ENCODE data around the gene SUPT3H. TPM values are rescaled to one million over a fixed set of nuclear protein-coding genes. Genes with fewer than 3 reads are reported as not detected.

Gene SUPT3H
- total and polyA plus RNA-seq, 2 donors = 5.5 to 11.9 TPM

DNA sequence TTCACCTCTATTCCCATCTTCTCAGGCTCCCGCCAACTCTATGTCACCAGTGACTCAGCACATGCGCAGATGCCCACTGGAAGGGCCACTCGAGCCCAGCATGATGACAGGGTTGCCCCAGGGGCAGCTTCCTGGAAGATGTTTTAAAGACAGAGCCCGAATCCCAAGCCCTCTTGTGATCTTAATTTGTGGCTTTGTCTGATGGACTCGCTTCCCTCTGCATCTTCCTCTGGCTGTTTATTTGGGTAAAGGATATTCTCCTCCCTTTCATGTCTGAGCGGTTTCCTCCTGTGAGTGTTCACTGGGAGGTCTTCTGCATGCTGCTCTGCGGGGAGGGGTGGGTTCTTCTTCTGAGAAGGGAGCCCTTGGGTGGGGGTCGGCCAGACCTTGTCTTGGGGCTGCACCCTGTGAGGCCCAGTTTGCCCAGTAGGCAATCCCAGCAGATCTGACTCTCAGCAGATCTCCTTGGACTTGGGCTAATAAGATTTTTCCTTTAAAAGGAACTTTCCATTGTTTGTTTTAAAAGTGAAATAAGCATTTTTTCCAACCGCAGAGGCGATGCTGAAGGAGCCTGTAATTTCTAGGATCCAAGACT is 589.2 kb downstream of the SUPT3H start:
- Histone ChIP-seq H3K4me3 (ENCODE audit: low read length in 2 of 2) (no peak overlapping the region), H3K4me1 (ENCODE audit: control insufficient read depth in 2 of 2, insufficient read depth in 2 of 2, low read length in 2 of 2) (peaks cover 0 to 7% of the 10 kb centered on the region in 2 donors), H3K27ac (ENCODE audit: low read depth in 1 of 2, low read length in 1 of 2) (no peak overlapping the region), H3K9me3 (ENCODE audit: control insufficient read depth in 2 of 2, insufficient read depth in 1 of 2, low read length in 1 of 2) (peaks cover 0 to 5% of the 10 kb centered on the region in 2 donors), H3K27me3 (ENCODE audit: control insufficient read depth in 2 of 2, insufficient read depth in 1 of 2, low read length in 1 of 2) (no peaks in the 10 kb centered on the region), H3K36me3 (ENCODE audit: control insufficient read depth in 2 of 2, insufficient read depth in 2 of 2, low read length in 1 of 2) (no peaks in the 10 kb centered on the region)
- no peak for DNase-seq (ENCODE audit: low read depth in 6 of 9, low spot score in 9 of 9)
- WGBS = 93% methylated on average over 10 of the region's 10 CpGs

DNA sequence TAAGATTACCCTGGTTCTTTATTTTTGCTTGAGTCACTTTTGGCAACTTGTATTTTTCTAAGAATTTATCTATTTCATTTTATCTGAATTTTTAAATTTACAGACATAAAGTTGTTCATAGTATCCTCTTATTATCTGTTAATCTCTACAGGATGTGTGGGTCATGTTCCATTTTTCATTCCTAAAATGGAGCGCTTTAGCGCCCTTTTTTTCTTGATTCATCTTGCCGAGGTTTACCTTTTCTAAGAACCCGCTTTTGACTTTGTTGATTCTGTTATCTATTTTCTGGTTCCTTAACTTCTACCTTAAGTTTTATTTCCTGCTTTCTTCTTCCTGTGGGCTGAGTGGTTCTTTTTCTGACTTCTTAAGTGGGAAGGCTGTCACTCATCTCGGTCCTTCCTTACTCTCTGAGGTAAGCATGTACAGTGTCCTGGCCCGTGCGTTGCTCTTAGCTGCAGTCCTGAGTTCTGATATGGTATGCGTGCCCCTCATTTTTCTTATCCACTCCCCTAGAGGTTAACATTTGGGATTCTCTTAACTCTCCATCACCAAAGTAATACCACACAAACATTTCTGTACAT is 590.4 kb downstream of the SUPT3H start:
- Histone ChIP-seq H3K27ac (ENCODE audit: low read depth in 1 of 2, low read length in 1 of 2) (no peak overlapping the region), H3K36me3 (ENCODE audit: control insufficient read depth in 2 of 2, insufficient read depth in 2 of 2, low read length in 1 of 2) (no peaks in the 10 kb centered on the region), H3K9me3 (ENCODE audit: control insufficient read depth in 2 of 2, insufficient read depth in 1 of 2, low read length in 1 of 2) (peaks cover 0 to 5% of the 10 kb centered on the region in 2 donors), H3K4me3 (ENCODE audit: low read length in 2 of 2) (no peak overlapping the region), H3K27me3 (ENCODE audit: control insufficient read depth in 2 of 2, insufficient read depth in 1 of 2, low read length in 1 of 2) (no peaks in the 10 kb centered on the region), H3K4me1 (ENCODE audit: control insufficient read depth in 2 of 2, insufficient read depth in 2 of 2, low read length in 2 of 2) (peaks cover 0 to 7% of the 10 kb centered on the region in 2 donors)
- 65% methylated on average over 8 of the region's 8 CpGs for WGBS
- DNase-seq (ENCODE audit: low read depth in 6 of 9, low spot score in 9 of 9) = peak in 3 of 9 donors; percentile 13 to 54 (median 23)

DNA sequence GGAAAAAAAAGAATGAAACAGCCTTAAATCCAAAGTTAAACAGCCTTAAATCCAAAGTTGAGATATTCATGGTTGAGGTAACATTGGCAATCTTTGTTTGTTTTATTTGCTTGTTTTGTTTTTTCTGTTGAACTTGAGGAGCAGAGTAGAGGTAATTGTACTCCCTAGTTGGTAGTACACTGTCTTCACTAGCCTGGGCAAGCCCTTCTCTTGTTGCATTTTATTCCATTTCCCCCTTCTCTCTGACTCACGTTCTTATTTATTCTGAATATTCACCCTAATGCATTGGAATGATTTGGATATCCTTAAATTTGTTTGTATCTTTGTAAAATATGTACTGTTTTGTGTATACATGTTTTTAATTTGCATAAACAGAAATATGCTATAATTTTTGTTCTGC is 592.6 kb downstream of the SUPT3H start:
- H3K9me3 ChIP-seq (ENCODE audit: control insufficient read depth in 2 of 2, insufficient read depth in 1 of 2, low read length in 1 of 2) = peaks cover 0 to 5% of the 10 kb centered on the region in 2 donors
- no peaks in the 10 kb centered on the region for H3K27me3 ChIP-seq (ENCODE audit: control insufficient read depth in 2 of 2, insufficient read depth in 1 of 2, low read length in 1 of 2)
- 87% methylated on average over 1 of the region's 1 CpG for WGBS
- peaks cover 0 to 7% of the 10 kb centered on the region in 2 donors for H3K4me1 ChIP-seq (ENCODE audit: control insufficient read depth in 2 of 2, insufficient read depth in 2 of 2, low read length in 2 of 2)
- DNase-seq (ENCODE audit: low read depth in 6 of 9, low spot score in 9 of 9) = no peak
- no peak overlapping the region for H3K4me3 ChIP-seq (ENCODE audit: low read length in 2 of 2)
- no peak overlapping the region for H3K27ac ChIP-seq (ENCODE audit: low read depth in 1 of 2, low read length in 1 of 2)
- H3K36me3 ChIP-seq (ENCODE audit: control insufficient read depth in 2 of 2, insufficient read depth in 2 of 2, low read length in 1 of 2) = no peaks in the 10 kb centered on the region

DNA sequence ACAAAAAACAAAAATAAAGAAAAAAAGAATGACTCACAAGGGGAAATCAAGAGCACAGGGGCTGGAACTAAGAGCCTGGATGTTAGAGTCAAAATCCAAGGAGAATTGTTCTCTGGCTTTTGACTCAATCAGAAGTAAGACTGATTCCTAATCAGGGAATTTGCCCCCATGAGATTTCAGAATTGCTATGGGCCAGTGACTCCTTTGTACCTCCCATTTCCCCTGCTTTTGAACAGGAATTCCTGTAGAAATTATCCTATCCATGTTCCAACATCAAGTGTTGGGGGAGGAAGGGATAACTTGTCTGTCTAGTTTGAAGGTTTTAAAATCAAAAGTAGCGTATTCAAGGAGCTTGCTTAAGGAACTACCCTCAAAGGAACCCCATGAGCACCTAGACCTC is 593.5 kb downstream of the SUPT3H start:
- DNase-seq (ENCODE audit: low read depth in 6 of 9, low spot score in 9 of 9) = no peak
- 100% methylated on average over 1 of the region's 1 CpG for WGBS
- no peaks in the 10 kb centered on the region for H3K36me3 ChIP-seq (ENCODE audit: control insufficient read depth in 2 of 2, insufficient read depth in 2 of 2, low read length in 1 of 2)
- no peaks in the 10 kb centered on the region for H3K27me3 ChIP-seq (ENCODE audit: control insufficient read depth in 2 of 2, insufficient read depth in 1 of 2, low read length in 1 of 2)
- H3K9me3 ChIP-seq (ENCODE audit: control insufficient read depth in 2 of 2, insufficient read depth in 1 of 2, low read length in 1 of 2) = peaks cover 0 to 5% of the 10 kb centered on the region in 2 donors
- H3K4me3 ChIP-seq (ENCODE audit: low read length in 2 of 2) = no peak overlapping the region
- H3K4me1 ChIP-seq (ENCODE audit: control insufficient read depth in 2 of 2, insufficient read depth in 2 of 2, low read length in 2 of 2) = peaks cover 0 to 7% of the 10 kb centered on the region in 2 donors
- no peak overlapping the region for H3K27ac ChIP-seq (ENCODE audit: low read depth in 1 of 2, low read length in 1 of 2)

DNA sequence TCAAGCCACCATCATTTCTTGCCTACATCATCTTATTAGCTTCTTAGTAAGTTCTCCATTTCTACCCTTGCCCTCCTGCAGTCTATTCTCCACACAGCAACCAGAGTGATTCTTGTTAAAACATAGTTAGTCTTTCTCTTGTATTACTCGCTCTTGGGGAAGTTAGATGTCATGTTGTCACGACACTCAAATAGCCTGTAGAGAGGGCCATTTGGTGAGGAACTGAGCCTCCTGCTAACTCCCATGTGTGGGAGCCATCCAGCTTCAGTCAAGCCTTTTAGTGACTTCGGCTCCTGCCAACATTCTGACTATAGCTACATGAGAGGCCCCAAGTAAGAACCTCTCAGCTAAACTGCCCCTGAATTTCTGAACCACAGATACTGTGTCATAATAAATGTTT is 594.8 kb downstream of the SUPT3H start:
- Histone ChIP-seq H3K36me3 (ENCODE audit: control insufficient read depth in 2 of 2, insufficient read depth in 2 of 2, low read length in 1 of 2) (no peaks in the 10 kb centered on the region), H3K4me3 (ENCODE audit: low read length in 2 of 2) (no peak overlapping the region), H3K9me3 (ENCODE audit: control insufficient read depth in 2 of 2, insufficient read depth in 1 of 2, low read length in 1 of 2) (peaks cover 0 to 1% of the 10 kb centered on the region in 2 donors), H3K27ac (ENCODE audit: low read depth in 1 of 2, low read length in 1 of 2) (no peak overlapping the region), H3K27me3 (ENCODE audit: control insufficient read depth in 2 of 2, insufficient read depth in 1 of 2, low read length in 1 of 2) (no peaks in the 10 kb centered on the region), H3K4me1 (ENCODE audit: control insufficient read depth in 2 of 2, insufficient read depth in 2 of 2, low read length in 2 of 2) (peaks cover 0 to 2% of the 10 kb centered on the region in 2 donors)
- no peak for DNase-seq (ENCODE audit: low read depth in 6 of 9, low spot score in 9 of 9)
- 64% methylated on average over 3 of the region's 3 CpGs for WGBS

DNA sequence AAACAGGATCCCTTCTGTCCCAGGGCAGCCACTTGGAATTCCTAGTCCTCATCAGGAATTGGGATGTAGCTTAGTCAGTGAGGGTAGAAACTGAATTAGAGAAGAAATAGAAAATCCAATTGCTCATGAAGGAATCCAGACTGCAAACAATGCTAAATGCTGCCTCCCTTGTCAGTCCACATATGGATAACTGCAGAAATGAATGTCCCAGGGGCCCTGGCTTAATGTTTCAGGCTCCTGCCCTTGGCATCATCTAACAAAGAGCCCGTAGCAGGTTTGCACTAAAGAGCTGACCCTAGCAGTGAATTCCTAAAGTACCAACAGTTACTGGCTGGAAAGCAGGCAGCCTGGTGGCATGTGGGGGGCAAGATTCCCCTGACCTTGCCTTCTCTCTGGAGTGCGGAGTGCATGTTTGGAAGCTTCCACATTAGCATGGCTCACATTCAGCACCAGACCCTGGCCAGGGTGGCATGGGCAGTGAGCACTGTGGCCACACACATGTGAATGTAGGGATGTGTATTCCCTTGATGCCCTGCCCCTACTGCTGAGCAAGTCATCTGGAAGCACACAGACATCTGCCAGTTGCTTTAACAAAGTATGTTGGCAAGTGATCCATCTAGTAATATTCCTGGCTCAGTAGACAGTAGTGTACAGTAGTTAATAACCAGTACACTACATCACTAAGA is 595.7 kb downstream of the SUPT3H start:
- Histone ChIP-seq H3K27me3 (ENCODE audit: control insufficient read depth in 2 of 2, insufficient read depth in 1 of 2, low read length in 1 of 2) (no peaks in the 10 kb centered on the region), H3K4me3 (ENCODE audit: low read length in 2 of 2) (no peak overlapping the region), H3K36me3 (ENCODE audit: control insufficient read depth in 2 of 2, insufficient read depth in 2 of 2, low read length in 1 of 2) (no peaks in the 10 kb centered on the region), H3K4me1 (ENCODE audit: control insufficient read depth in 2 of 2, insufficient read depth in 2 of 2, low read length in 2 of 2) (no peaks in the 10 kb centered on the region), H3K27ac (ENCODE audit: low read depth in 1 of 2, low read length in 1 of 2) (no peak overlapping the region), H3K9me3 (ENCODE audit: control insufficient read depth in 2 of 2, insufficient read depth in 1 of 2, low read length in 1 of 2) (no peaks in the 10 kb centered on the region)
- DNase-seq (ENCODE audit: low read depth in 6 of 9, low spot score in 9 of 9) = no peak
- WGBS = 97% methylated on average over 2 of the region's 2 CpGs

DNA sequence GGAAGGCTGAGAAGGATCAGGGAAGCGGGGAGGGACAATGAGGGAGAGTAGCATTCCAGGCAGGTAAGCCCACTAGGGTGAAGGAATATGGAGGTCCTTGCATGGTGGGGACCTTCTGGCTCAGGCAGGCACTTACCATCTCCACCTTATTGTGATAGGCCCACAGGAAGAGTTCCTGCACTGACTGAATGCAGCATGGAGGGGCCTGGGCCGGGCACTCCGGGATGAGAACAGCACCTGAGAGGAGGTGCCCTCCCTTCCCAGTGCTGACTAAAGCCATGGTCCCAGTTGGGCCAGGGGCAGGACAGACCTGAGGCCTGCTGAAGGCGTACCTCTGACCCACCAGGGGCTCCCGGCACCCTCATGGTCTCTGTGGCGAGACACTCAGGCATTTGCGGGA is 597.6 kb downstream of the SUPT3H start:
- no peak for DNase-seq (ENCODE audit: low read depth in 6 of 9, low spot score in 9 of 9)
- Histone ChIP-seq H3K4me1 (ENCODE audit: control insufficient read depth in 2 of 2, insufficient read depth in 2 of 2, low read length in 2 of 2) (no peaks in the 10 kb centered on the region), H3K9me3 (ENCODE audit: control insufficient read depth in 2 of 2, insufficient read depth in 1 of 2, low read length in 1 of 2) (no peaks in the 10 kb centered on the region), H3K27ac (ENCODE audit: low read depth in 1 of 2, low read length in 1 of 2) (no peak overlapping the region), H3K4me3 (ENCODE audit: low read length in 2 of 2) (no peak overlapping the region), H3K36me3 (ENCODE audit: control insufficient read depth in 2 of 2, insufficient read depth in 2 of 2, low read length in 1 of 2) (no peaks in the 10 kb centered on the region), H3K27me3 (ENCODE audit: control insufficient read depth in 2 of 2, insufficient read depth in 1 of 2, low read length in 1 of 2) (no peaks in the 10 kb centered on the region)
- 98% methylated on average over 7 of the region's 7 CpGs for WGBS

DNA sequence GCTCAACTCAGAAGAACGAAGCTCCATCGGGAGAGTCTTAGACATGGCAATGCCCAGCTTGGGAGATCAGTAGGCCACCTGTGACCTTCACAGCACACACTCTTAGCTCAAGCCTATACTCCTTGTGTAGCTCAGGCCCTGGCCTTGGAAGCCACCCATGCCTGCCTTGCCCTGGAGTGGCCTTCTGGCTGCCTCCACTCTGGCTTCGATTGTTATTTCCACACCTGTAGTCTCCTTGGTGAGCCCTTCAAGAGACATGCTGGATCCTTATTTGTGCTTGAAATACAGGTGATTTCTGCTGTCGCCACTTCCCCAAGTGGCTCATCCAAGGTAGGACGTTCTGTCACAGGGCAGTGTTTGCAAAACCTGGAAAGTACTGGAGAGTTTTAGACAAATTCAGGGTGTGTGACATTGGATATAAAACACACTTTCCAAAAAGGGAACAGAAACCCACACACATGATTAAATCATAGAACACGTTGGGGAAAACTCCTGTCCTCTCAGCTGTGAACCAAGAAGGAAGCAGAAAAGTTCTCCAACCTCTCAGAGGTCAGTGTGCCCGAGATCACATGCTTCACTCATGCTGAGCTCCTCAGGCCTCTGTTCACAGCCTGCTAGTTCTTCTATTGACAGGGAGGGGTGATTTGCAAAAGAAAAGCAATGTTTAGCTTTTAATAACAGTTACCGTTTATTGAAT is 598.5 kb downstream of the SUPT3H start:
- no peak overlapping the region for H3K27ac ChIP-seq (ENCODE audit: low read depth in 1 of 2, low read length in 1 of 2)
- H3K4me3 ChIP-seq (ENCODE audit: low read length in 2 of 2) = no peak overlapping the region
- DNase-seq (ENCODE audit: low read depth in 6 of 9, low spot score in 9 of 9) = peak in 1 of 9 donors; percentile 16
- WGBS = 71% methylated on average over 8 of the region's 8 CpGs
- H3K27me3 ChIP-seq (ENCODE audit: control insufficient read depth in 2 of 2, insufficient read depth in 1 of 2, low read length in 1 of 2) = no peaks in the 10 kb centered on the region
- H3K4me1 ChIP-seq (ENCODE audit: control insufficient read depth in 2 of 2, insufficient read depth in 2 of 2, low read length in 2 of 2) = no peaks in the 10 kb centered on the region
- H3K36me3 ChIP-seq (ENCODE audit: control insufficient read depth in 2 of 2, insufficient read depth in 2 of 2, low read length in 1 of 2) = no peaks in the 10 kb centered on the region
- no peaks in the 10 kb centered on the region for H3K9me3 ChIP-seq (ENCODE audit: control insufficient read depth in 2 of 2, insufficient read depth in 1 of 2, low read length in 1 of 2)
